SH-SY5Y (cell line): ENCODE measurements around the gene CD151.

Source experiments
- GATA2 ChIP-seq: IDR thresholded peaks from 2 replicates; pipeline ENCODE4 v1.6.1; 2011; ENCODE audit warnings: mild to moderate bottlenecking, low read depth, low read length
- GATA3 ChIP-seq: IDR thresholded peaks from 2 replicates; pipeline ENCODE4 v1.6.1; 2011; ENCODE audit warnings: low read depth, mild to moderate bottlenecking, low read length, moderate library complexity

DNA sequence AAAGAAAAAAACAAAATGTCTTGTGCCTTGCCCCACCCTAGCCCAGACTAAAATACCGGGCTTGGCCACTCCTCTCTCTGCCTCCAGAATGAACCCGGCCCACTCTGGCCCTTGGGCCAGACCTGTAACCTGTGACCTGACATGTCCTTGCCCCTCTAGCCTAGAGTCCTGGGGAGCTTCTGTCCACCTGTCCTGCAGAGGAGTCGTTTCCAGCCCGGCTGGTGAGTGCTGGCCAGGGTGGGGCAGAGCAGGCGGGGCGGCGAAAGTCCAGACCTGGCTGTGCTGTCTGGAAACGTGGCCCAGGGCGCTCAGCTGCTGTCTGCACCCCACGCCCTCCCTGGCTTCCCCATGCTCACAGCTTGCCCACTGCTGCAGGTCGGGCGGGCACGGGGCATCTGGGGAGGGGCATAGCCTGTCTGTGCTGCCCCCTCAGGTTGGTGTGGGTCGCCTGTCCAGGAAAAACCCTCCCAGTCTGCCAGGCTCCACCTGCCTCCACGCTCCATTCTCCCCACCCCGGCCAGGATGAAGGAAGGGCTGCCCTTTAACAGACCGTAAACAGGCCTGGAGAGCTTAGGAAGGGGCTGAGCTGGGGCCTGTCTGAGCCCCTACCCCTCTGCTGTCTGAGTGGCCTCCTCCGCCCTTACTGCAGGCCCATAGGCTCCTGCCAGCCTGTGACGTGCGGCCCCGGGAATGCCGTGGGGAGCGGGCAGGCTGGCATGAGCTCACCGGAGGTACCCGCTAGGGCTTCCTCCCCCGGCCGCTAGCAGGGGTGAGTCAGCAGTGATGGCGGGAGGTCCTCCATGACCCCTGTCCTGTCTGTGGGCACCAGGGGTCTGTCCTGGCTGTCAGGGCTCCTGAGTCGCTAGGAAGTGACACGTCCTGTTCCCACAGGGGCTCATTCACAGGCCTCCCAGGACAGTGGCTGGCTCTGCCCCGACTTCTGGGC, 1.9 kb downstream of the CD151 start:
- TF ChIP-seq GATA2 (no peak), GATA3 (no peak)
